Measurements from ENCODE around the gene SOHLH2.
A peak's percentile ranks its signal among the peaks of the same experiment; 100 is the strongest.

Gene SOHLH2

DNA sequence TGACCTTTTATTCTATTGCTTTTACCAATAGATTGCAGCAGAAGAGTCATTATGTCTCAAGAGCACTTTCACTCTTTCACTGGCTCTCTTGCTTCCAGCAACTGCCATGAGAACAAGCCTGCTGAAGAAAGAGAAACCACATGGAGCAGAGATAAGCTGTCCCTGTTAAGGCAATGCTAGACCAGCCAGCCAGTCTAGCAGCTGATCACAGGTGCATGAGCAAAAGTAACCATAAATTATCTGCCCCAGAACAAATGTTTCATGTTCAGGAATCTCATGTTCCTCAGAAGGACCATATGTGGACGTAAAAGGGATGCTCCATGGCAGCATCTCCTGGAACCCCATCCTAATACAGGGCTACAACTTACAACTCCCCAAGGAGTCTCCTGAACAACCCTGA lies 62.8 kb downstream of the SOHLH2 start:
- Histone ChIP-seq H3K27ac (ENCODE audit: low read depth, low read length) (no peak overlapping the region), H3K9me3 (ENCODE audit: low read length) (no peaks in the 10 kb centered on the region), H3K4me3 (ENCODE audit: low read depth in 1 of 2, low read length in 2 of 2) (no peak overlapping the region), H3K4me1 (ENCODE audit: insufficient read depth, low read length) (no peaks in the 10 kb centered on the region), H3K27me3 (ENCODE audit: control insufficient read depth in 1 of 2, insufficient read depth in 2 of 2, low read length in 2 of 2) (peaks cover 0 to 6% of the 10 kb centered on the region in 2 donors), H3K36me3 (ENCODE audit: insufficient read depth, low read length) (no peaks in the 10 kb centered on the region), H3K9ac (ENCODE audit: low read length) (no peak overlapping the region)

DNA sequence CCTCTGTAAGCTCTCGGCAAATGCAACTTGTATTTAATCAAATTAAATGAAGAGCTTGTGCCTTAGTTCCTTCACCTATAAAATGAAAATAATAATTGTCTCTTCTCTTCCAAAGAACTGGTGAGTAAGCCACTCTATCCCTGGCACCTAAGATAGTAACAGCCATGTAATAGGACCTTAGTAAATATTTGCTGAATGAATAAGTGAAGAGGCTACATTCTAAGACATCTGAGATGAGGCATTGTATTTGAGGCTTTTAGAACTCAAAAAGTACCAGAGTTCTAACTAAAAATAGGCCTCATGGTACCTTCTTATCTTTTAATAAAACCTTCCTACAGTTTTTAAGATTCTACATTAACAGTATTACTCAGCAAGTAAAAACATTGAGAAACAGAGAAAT lies 65.9 kb downstream of the SOHLH2 start:
- Histone ChIP-seq H3K36me3 (ENCODE audit: insufficient read depth, low read length) (no peaks in the 10 kb centered on the region), H3K27ac (ENCODE audit: low read depth, low read length) (no peak overlapping the region), H3K4me1 (ENCODE audit: insufficient read depth, low read length) (no peaks in the 10 kb centered on the region), H3K9ac (ENCODE audit: low read length) (no peak overlapping the region), H3K4me3 (ENCODE audit: low read depth in 1 of 2, low read length in 2 of 2) (no peak overlapping the region), H3K9me3 (ENCODE audit: low read length) (peaks cover 3% of the 10 kb centered on the region), H3K27me3 (ENCODE audit: control insufficient read depth in 1 of 2, insufficient read depth in 2 of 2, low read length in 2 of 2) (no peaks in the 10 kb centered on the region)

DNA sequence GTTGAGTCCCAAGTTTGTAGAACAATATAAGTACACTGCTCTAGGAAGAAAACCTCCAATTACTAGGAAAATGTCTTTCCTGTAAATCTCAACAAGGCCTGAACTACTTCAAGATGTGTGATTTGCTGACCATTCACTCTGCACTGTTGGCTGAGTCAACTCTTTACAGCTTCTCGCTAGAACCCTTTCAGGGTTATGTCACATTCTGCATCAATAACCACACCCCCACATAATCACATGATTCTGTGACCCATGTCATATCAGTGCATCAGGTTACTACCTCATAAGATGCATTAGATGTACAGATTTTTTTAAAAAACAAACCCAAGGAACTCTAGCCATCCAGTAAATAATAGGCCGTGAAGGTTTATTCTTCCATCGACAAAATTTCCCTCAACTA lies 67.0 kb downstream of the SOHLH2 start:
- Histone ChIP-seq H3K9me3 (ENCODE audit: low read length) (peaks cover 3% of the 10 kb centered on the region), H3K36me3 (ENCODE audit: insufficient read depth, low read length) (no peaks in the 10 kb centered on the region), H3K27me3 (ENCODE audit: control insufficient read depth in 1 of 2, insufficient read depth in 2 of 2, low read length in 2 of 2) (no peaks in the 10 kb centered on the region), H3K4me1 (ENCODE audit: insufficient read depth, low read length) (no peaks in the 10 kb centered on the region), H3K9ac (ENCODE audit: low read length) (no peak overlapping the region), H3K4me3 (ENCODE audit: low read depth in 1 of 2, low read length in 2 of 2) (no peak overlapping the region), H3K27ac (ENCODE audit: low read depth, low read length) (no peak overlapping the region)

DNA sequence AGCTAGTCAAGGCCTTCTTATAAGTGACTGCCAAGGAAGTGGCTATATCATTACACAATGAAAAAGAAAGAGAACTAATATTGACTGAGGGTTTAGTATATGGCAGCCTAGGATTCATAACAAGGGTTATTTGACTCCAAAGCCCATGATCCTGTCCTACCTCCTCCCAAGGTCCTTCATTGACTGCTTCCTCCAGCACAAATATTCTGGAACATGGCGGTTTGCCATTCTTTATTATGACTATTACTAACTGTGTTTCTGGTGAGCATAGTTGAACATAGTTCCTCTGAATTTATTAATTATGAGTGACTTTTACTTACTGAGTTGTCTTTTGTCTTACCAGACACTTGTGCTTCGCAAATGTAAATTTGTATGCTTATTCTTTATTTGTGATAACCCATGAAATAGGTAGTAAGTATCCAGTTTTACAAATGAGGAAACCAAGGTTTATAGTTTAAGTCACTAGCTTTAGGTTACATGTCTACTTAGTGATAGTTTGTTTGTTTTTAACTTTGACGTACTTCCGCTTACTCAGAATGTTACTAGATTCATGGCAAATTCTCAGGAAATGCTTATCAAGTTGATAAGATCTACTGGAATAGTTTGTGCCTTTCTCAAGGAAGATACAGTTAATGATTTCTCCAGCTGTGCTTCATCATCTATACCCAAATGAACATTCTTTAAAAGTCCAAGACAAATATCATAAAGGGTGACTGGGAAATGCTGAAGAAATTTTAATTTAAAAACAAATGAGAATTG lies 67.7 kb downstream of the SOHLH2 start:
- H3K4me3 ChIP-seq (ENCODE audit: low read depth in 1 of 2, low read length in 2 of 2): no peak overlapping the region
- H3K4me1 ChIP-seq (ENCODE audit: insufficient read depth, low read length): no peaks in the 10 kb centered on the region
- H3K9ac ChIP-seq (ENCODE audit: low read length): no peak overlapping the region
- H3K27me3 ChIP-seq (ENCODE audit: control insufficient read depth in 1 of 2, insufficient read depth in 2 of 2, low read length in 2 of 2): no peaks in the 10 kb centered on the region
- peaks cover 3% of the 10 kb centered on the region for H3K9me3 ChIP-seq (ENCODE audit: low read length)
- H3K36me3 ChIP-seq (ENCODE audit: insufficient read depth, low read length): no peaks in the 10 kb centered on the region
- no peak overlapping the region for H3K27ac ChIP-seq (ENCODE audit: low read depth, low read length)

DNA sequence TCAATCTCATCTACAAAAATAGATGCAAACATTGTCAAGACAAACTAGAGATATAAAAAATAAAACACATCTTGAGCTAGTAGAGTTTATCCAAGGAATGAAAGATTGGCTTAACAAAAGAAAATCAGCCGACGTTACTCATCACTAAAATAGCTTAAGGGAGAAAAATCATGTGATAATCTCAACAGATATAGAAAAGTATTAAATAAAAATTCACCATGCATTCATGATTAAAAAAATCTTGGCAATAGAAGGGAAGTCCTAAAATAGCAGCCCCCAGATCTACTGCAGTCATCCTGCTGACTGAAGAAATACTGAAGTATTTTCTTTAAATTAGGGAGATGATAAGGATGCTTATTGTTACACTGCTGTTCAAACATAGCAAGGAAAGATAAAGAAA lies 70.6 kb downstream of the SOHLH2 start:
- no peak overlapping the region for H3K27ac ChIP-seq (ENCODE audit: low read depth, low read length)
- H3K36me3 ChIP-seq (ENCODE audit: insufficient read depth, low read length): no peaks in the 10 kb centered on the region
- H3K4me3 ChIP-seq (ENCODE audit: low read depth in 1 of 2, low read length in 2 of 2): no peak overlapping the region
- no peaks in the 10 kb centered on the region for H3K4me1 ChIP-seq (ENCODE audit: insufficient read depth, low read length)
- no peak overlapping the region for H3K9ac ChIP-seq (ENCODE audit: low read length)
- no peaks in the 10 kb centered on the region for H3K27me3 ChIP-seq (ENCODE audit: control insufficient read depth in 1 of 2, insufficient read depth in 2 of 2, low read length in 2 of 2)
- H3K9me3 ChIP-seq (ENCODE audit: low read length): peaks cover 3% of the 10 kb centered on the region

DNA sequence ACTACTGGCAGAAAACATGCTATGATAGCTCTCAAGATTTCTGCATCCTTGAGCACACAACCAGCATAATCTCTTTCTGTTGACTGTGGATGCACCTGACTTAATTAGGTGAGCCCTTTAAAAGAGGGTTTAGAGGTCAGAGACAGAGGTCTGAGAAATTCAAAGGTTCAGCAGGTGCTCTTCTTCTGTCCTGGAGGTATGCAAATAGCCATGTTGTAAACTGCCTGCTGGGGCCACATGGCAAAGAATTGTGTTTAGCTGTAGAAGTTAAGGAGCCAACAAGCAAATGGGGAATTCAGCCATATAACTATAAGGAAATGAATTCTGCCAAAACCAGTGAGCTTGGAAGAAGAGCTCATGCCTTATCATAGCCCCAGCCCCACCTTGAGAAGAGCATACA lies 71.6 kb downstream of the SOHLH2 start:
- Histone ChIP-seq H3K9ac (ENCODE audit: low read length) (no peak overlapping the region), H3K27me3 (ENCODE audit: control insufficient read depth in 1 of 2, insufficient read depth in 2 of 2, low read length in 2 of 2) (no peaks in the 10 kb centered on the region), H3K9me3 (ENCODE audit: low read length) (peaks cover 3% of the 10 kb centered on the region), H3K36me3 (ENCODE audit: insufficient read depth, low read length) (no peaks in the 10 kb centered on the region), H3K27ac (ENCODE audit: low read depth, low read length) (no peak overlapping the region), H3K4me3 (ENCODE audit: low read depth in 1 of 2, low read length in 2 of 2) (no peak overlapping the region), H3K4me1 (ENCODE audit: insufficient read depth, low read length) (no peaks in the 10 kb centered on the region)

DNA sequence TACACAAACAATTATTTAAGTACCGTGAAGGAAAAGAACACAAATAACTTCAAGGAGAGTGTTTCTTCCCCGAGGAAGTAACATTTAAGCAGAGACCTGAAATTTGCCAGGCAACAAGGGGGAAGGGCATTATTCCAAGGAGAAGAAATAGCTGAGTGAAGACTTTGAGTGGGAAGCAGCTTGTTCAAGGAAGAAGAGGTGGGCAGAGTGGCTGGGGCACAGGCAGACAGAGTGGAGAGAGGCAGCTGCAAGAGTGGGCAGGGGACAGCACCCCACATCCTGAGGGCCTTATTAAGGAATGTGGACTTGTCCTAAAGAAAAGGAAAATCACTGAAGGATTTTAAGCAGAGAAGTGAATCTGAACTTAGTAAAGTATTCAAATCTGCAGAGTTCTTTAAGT lies 78.5 kb downstream of the SOHLH2 start:
- Histone ChIP-seq H3K27ac (ENCODE audit: low read depth, low read length) (no peak overlapping the region), H3K9ac (ENCODE audit: low read length) (no peak overlapping the region), H3K4me3 (ENCODE audit: low read depth in 1 of 2, low read length in 2 of 2) (no peak overlapping the region), H3K4me1 (ENCODE audit: insufficient read depth, low read length) (no peaks in the 10 kb centered on the region), H3K9me3 (ENCODE audit: low read length) (no peaks in the 10 kb centered on the region), H3K36me3 (ENCODE audit: insufficient read depth, low read length) (no peaks in the 10 kb centered on the region), H3K27me3 (ENCODE audit: control insufficient read depth in 1 of 2, insufficient read depth in 2 of 2, low read length in 2 of 2) (no peaks in the 10 kb centered on the region)

DNA sequence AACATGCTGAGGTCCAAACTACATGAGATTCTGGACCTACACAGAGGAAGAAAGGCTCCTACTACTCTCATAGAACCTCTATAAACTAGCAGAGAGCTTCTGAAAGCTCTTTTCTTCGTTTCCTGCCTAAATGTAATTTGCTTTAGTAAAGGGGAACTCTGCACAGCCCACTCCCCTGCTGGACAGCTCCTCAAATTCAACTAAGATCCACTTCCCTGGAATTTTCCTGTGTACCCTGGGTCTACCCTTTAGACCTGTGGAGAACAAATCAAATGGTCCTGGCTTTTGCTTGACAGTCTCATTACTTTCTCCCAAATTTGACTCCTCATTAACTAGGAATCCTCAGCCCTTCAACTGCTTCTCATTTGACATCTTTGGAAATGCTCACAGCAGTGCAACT lies 79.7 kb downstream of the SOHLH2 start:
- Histone ChIP-seq H3K9me3 (ENCODE audit: low read length) (no peaks in the 10 kb centered on the region), H3K4me3 (ENCODE audit: low read depth in 1 of 2, low read length in 2 of 2) (no peak overlapping the region), H3K36me3 (ENCODE audit: insufficient read depth, low read length) (no peaks in the 10 kb centered on the region), H3K27ac (ENCODE audit: low read depth, low read length) (no peak overlapping the region), H3K27me3 (ENCODE audit: control insufficient read depth in 1 of 2, insufficient read depth in 2 of 2, low read length in 2 of 2) (no peaks in the 10 kb centered on the region), H3K4me1 (ENCODE audit: insufficient read depth, low read length) (no peaks in the 10 kb centered on the region), H3K9ac (ENCODE audit: low read length) (no peak overlapping the region)

DNA sequence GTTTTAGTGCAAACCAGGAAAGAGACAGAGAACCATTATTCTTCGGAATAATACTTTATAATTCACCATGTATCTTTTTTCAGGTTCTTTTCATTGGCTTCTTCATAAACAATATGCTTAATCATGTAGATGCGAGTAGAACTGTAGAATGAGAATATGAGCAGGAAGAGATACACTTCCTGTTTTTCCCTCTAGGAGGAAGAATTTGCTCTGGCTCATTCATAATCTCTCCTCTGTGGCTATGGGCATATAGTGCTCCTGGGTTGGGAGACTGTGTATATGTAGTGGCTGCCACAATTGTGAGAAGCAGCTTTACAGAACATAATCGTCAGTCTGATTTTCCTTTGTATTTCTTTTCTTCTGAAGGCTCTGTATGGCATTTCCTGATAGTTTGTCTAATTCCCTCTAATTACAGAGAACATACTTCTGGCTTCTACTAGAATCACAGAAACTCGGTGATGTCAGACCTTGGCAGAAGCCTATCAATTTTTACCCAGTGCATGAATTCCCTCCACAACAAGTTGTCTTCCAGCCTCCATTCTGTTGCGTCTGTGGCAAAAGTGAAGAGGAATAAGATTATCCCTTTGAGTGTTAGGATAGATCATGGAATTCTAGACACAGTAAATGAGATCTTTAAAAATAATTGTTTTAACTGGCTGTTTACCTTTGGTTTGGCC lies 80.3 kb downstream of the SOHLH2 start:
- no peak overlapping the region for H3K27ac ChIP-seq (ENCODE audit: low read depth, low read length)
- no peaks in the 10 kb centered on the region for H3K36me3 ChIP-seq (ENCODE audit: insufficient read depth, low read length)
- H3K9ac ChIP-seq (ENCODE audit: low read length): no peak overlapping the region
- H3K4me3 ChIP-seq (ENCODE audit: low read depth in 1 of 2, low read length in 2 of 2): no peak overlapping the region
- no peaks in the 10 kb centered on the region for H3K9me3 ChIP-seq (ENCODE audit: low read length)
- no peaks in the 10 kb centered on the region for H3K27me3 ChIP-seq (ENCODE audit: control insufficient read depth in 1 of 2, insufficient read depth in 2 of 2, low read length in 2 of 2)
- H3K4me1 ChIP-seq (ENCODE audit: insufficient read depth, low read length): no peaks in the 10 kb centered on the region

DNA sequence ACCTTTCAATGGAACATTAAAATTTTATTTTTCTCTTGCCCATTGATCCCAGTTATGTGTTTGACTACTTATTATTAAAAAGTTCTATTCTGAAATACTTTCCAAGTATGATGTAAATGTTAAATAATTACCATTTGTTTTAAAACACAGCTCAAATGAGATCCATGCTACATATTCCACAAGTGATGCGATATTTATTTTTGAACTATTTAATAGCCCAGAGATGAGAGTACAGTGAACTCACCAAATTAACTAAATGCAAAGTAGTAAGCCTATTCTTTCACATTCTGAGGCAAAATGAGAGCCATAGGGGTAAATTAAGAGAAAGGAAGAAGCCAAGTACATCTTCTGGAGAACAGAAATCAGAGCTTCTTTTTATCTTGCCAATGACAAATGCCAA lies 82.0 kb downstream of the SOHLH2 start:
- Histone ChIP-seq H3K27ac (ENCODE audit: low read depth, low read length) (no peak overlapping the region), H3K9me3 (ENCODE audit: low read length) (no peaks in the 10 kb centered on the region), H3K36me3 (ENCODE audit: insufficient read depth, low read length) (no peaks in the 10 kb centered on the region), H3K27me3 (ENCODE audit: control insufficient read depth in 1 of 2, insufficient read depth in 2 of 2, low read length in 2 of 2) (no peaks in the 10 kb centered on the region), H3K9ac (ENCODE audit: low read length) (no peak overlapping the region), H3K4me1 (ENCODE audit: insufficient read depth, low read length) (no peaks in the 10 kb centered on the region), H3K4me3 (ENCODE audit: low read depth in 1 of 2, low read length in 2 of 2) (no peak overlapping the region)

DNA sequence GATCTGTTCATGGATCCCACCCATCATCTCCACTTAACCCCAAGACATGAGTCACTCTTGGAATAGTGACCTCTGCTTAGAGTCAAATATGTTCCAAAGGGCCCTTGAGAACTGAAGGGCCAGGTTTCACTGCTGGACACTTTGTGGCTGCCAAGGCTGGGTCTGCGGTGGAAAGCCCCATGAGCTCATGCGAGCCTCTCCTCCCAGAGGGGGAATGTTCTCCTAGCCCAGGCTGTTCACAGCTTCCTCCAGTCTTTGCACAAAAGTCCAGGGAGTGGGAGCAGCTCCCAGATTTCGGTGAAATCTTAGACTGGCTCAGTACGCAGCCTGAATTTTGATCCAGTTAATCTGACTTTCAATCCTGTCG lies 82.4 kb downstream of the SOHLH2 start:
- Histone ChIP-seq H3K27me3 (ENCODE audit: control insufficient read depth in 1 of 2, insufficient read depth in 2 of 2, low read length in 2 of 2) (no peaks in the 10 kb centered on the region), H3K9ac (ENCODE audit: low read length) (no peak overlapping the region), H3K4me1 (ENCODE audit: insufficient read depth, low read length) (no peaks in the 10 kb centered on the region), H3K4me3 (ENCODE audit: low read depth in 1 of 2, low read length in 2 of 2) (peak overlapping the region in 1 of 2 donors; percentile 54), H3K9me3 (ENCODE audit: low read length) (no peaks in the 10 kb centered on the region), H3K36me3 (ENCODE audit: insufficient read depth, low read length) (no peaks in the 10 kb centered on the region), H3K27ac (ENCODE audit: low read depth, low read length) (no peak overlapping the region)
